ENCODE results near the gene ARHGEF26. TPM values are rescaled to one million over a fixed set of nuclear protein-coding genes. Genes with fewer than 3 reads are reported as not detected.
A peak's percentile ranks its signal among the peaks of the same experiment; 100 is the strongest.
"Not testable (repeated sequence)": the region's sequence is repeated elsewhere in the genome, so short reads cannot be mapped to it uniquely, and the experiment has no call there.

Gene ARHGEF26
- total RNA-seq = 1.1 TPM

DNA sequence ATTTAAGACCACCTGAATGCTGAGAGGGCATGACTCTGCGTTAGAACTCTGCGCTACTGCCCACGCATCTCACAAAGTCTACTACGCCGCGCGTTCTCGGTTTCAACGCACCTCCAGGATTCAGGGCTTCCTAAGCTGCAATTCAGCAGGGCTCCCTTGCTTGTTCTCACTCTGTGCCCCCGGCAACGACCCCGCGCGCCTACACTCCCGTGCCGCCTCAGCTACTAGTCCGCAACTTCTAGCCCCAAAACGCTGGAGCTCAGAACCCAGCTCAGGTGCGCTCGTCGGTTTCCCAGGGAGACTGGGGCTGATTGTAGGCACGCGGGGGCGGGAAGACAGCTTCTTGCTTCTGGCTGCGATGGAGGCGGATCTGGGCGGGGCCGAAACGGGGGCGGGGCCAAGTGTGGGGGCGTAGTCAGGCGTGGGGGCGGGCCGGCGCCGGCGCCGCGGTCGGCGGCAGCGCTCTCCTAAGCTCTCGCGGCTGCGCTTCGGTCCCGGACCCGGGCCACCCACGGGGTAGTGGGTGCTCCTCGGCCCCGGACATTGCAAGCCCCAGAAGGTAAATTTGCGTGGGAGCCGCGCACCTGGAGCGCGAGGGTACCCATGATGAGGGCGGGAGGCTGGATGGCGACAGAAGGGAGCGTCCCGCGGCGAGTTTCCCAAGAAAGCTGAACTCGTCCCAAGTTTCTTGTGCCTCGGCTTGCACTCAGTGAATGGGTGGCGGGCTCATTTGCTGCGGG, at the start of gene ARHGEF26:
Gene ARHGEF26 (plus strand): TSS at position 430 of the 740 bp plus-strand sequence. CDS start 603 bp downstream, outside the sequence.
- peak; percentile 32 to 67 (median 67) for DNase-seq (ENCODE audit: low read depth in 2 of 3, low spot score in 2 of 3)

DNA sequence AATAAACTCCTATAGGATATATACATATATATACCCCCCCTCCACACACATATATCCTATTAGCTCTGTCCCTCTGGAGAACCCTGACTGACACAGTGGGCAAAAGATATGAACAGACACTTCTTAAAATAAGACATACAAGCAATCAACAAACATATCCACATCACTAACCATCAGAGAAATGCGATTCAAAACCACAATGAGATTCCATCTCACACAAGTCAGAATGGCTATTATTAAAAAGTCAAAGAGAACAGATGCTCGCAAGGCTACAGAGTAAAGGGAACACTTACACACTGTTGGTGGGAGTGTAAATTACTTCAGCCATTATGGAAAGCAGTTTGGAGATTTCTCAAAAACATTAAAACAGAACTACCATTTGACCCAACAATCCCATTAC, 46.2 kb upstream of the ARHGEF26 start:
- no peak for DNase-seq (ENCODE audit: low read depth in 2 of 3, low spot score in 2 of 3)

GRCh38 chr3:154078672-154079071, 42.5 kb upstream of the ARHGEF26 start:
- no peak for DNase-seq (ENCODE audit: low read depth in 2 of 3, low spot score in 2 of 3)

- no peak for DNase-seq (ENCODE audit: low read depth in 2 of 3, low spot score in 2 of 3)
These were observed 39.9 kb upstream of the ARHGEF26 start for GRCh38 chr3:154081305-154081704.

- DNase-seq (ENCODE audit: low read depth in 2 of 3, low spot score in 2 of 3) = no peak
These were observed 36.1 kb upstream of the ARHGEF26 start for GRCh38 chr3:154085071-154085470.

GRCh38 chr3:154085799-154086198, 35.4 kb upstream of the ARHGEF26 start:
- DNase-seq (ENCODE audit: low read depth in 2 of 3, low spot score in 2 of 3) = no peak

GRCh38 chr3:154086286-154086685, 34.9 kb upstream of the ARHGEF26 start:
- DNase-seq (ENCODE audit: low read depth in 2 of 3, low spot score in 2 of 3) = no peak

GRCh38 chr3:154087756-154088480, 33.3 kb upstream of the ARHGEF26 start:
- not testable (repeated sequence) for DNase-seq (ENCODE audit: low read depth in 2 of 3, low spot score in 2 of 3)

GRCh38 chr3:154089421-154090420, 31.5 kb upstream of the ARHGEF26 start:
- peak in 2 of 3 donors; percentile 23 to 61 for DNase-seq (ENCODE audit: low read depth in 2 of 3, low spot score in 2 of 3)

DNA sequence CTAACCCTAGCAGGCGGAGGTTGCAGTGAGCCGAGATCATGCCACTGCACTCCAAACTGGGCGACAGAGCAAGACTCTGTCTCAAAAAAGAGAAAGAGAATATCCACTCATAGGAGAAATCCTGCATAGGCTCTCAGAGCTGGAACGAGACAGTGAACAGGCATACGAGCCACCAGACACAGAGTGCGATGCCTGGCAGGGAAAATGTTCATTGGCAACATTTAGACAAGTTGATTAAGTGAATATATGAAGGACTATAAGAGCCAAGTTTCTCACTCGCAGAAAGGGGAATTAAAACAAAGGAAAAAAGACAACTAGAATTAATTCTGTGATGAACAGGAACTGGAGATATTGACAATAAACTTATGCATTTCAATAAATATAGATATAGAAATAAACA, 27.1 kb upstream of the ARHGEF26 start:
- no peak for DNase-seq (ENCODE audit: low read depth in 2 of 3, low spot score in 2 of 3)

GRCh38 chr3:154095832-154096421, 25.3 kb upstream of the ARHGEF26 start:
- peak in 2 of 3 donors; percentile 9 to 44 for DNase-seq (ENCODE audit: low read depth in 2 of 3, low spot score in 2 of 3)

DNA sequence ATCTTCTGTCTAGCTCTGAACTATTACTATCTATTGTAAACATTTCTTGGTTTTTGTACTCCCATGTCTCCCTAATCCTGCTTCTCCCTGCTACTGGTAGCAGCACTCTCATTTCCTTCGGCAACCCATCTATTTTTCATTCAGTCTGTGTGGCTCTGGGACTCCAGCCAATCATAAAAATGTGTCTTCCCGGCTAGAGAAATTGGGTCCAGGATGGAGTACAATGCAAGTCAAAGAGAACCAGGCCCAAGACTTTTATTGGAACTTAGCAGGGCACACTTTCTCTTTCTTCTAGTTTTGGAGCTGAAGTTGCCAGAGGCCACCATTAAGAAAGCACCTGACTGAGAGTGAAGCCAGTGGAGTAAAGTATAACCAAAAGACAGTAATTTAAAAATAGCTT, 22.8 kb upstream of the ARHGEF26 start:
- DNase-seq (ENCODE audit: low read depth in 2 of 3, low spot score in 2 of 3) = no peak

DNA sequence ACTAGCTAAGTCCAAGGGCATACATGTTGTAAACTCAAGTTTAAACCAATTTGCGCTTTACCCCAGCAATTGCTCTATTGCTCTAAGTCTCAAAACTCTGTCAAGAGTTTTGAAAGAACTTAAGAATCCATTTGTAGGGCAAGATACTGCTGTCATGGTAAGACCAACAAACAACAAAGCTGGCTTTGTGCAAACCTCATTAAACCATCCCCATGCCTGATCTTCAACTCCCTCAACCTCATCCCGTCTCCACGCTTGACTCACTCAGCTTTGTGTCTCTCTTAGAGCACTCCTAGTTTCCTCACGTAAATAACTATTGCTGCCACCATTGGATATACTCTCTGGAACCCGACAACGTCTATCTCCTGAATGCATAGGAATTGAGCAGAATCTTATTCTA, 20.6 kb upstream of the ARHGEF26 start:
- no peak for DNase-seq (ENCODE audit: low read depth in 2 of 3, low spot score in 2 of 3)

GRCh38 chr3:154101250-154101649, 19.9 kb upstream of the ARHGEF26 start:
- no peak for DNase-seq (ENCODE audit: low read depth in 2 of 3, low spot score in 2 of 3)

GRCh38 chr3:154102225-154102624, 19.0 kb upstream of the ARHGEF26 start:
- no peak for DNase-seq (ENCODE audit: low read depth in 2 of 3, low spot score in 2 of 3)

- no peak for DNase-seq (ENCODE audit: low read depth in 2 of 3, low spot score in 2 of 3)
These were observed 15.8 kb upstream of the ARHGEF26 start for GRCh38 chr3:154105218-154105975.

DNA sequence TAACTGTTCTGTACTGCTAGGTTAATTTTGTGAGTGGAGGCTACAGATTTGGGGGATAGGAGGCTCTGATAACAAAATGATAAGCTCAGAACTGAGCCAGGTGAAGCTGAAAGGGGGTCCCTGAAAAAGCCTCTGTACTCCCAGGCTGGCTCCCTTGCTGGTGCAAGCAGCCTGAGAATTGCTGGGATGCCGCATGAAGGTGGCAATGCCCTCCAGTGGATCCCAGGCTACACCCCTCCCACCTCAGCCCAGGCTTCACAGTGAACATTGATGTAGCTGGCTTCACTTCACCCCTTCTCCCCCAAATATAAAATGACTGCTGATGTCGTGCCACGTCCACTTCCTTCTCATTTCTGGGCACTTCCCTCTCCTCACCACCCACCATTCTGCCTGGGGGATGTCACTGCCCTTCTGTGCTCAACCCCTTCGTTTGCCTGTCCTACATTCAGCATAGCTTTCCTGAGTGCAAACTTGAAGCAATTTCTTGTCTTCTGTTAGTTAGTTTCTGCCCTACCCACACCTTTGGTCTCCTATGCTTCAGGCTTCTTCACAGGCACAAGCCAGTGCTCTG, 9.7 kb upstream of the ARHGEF26 start:
- no peak for DNase-seq (ENCODE audit: low read depth in 2 of 3, low spot score in 2 of 3)

DNA sequence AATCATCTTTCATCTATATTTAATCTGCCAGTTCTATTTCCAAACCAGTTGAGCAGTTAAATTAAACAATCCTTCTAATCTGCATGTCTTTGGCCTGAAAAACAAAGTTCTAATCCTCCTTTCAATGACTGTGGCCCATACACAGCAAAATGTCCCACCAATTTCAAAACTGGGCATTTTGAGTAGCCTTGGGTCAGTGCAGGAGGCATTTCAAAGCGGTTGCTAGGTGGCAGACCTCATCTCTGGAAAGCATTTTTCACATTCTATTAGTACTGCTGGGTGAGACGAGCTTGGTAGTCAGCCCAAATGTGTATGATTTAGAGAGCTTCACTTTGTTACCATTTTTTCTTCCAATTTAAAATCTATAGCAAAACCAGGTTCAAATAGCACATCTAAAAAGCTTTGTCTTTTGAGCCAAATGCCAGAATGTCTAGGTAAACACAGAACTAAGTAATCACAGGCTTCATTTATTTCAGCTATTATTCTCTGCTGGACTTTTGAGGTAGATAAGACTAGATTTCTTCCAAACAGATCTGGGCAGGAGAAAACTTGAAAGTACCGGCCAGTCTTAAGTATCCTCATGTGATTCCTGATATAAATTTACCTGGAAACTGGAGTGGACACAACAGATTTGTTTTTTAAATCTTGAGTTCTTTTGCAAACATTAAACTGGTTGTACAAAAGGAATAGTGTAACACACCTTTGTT, 8.9 kb upstream of the ARHGEF26 start:
- no peak for DNase-seq (ENCODE audit: low read depth in 2 of 3, low spot score in 2 of 3)

GRCh38 chr3:154113609-154114008, 7.6 kb upstream of the ARHGEF26 start:
- no peak for DNase-seq (ENCODE audit: low read depth in 2 of 3, low spot score in 2 of 3)
